ELR (cell line): Measurements from ENCODE around the gene NRARP.

ENCODE experiments used
- DNase-seq: peaks from one replicate; pipeline ENCODE4 v3.0.0-alpha.2; 2015; ENCODE audit warnings: low read depth

The NRARP gene

GRCh38 chr9:137321726-137322361 lies 19.8 kb upstream of the NRARP start:
- DNase-seq: no peak

GRCh38 chr9:137320555-137321384 lies 18.7 kb upstream of the NRARP start:
- DNase-seq: no peak

GRCh38 chr9:137319739-137320551 lies 17.9 kb upstream of the NRARP start:
- DNase-seq: no peak

- peak; percentile 42 for DNase-seq
Measured at GRCh38 chr9:137319011-137319738, 17.1 kb upstream of the NRARP start.

GRCh38 chr9:137318602-137319001 lies 16.5 kb upstream of the NRARP start:
- DNase-seq: no peak

- no peak for DNase-seq
Measured at GRCh38 chr9:137317718-137318511, 15.8 kb upstream of the NRARP start.

GRCh38 chr9:137317021-137317717 lies 15.1 kb upstream of the NRARP start:
- no peak for DNase-seq

GRCh38 chr9:137316012-137316981 lies 14.2 kb upstream of the NRARP start:
- peak; percentile 50 for DNase-seq

GRCh38 chr9:137315581-137316011 lies 13.5 kb upstream of the NRARP start:
- no peak for DNase-seq

- no peak for DNase-seq
Measured at GRCh38 chr9:137314561-137315560, 12.8 kb upstream of the NRARP start.

- DNase-seq: no peak
Measured at GRCh38 chr9:137313956-137314560, 12.0 kb upstream of the NRARP start.

GRCh38 chr9:137313326-137313936 lies 11.4 kb upstream of the NRARP start:
- no peak for DNase-seq

- no peak for DNase-seq
Measured at GRCh38 chr9:137312852-137313325, 10.8 kb upstream of the NRARP start.

- no peak for DNase-seq
Measured at GRCh38 chr9:137311986-137312851, 10.1 kb upstream of the NRARP start.

GRCh38 chr9:137311171-137311985 lies 9.3 kb upstream of the NRARP start:
- DNase-seq: peak; percentile 41
